Measurements from ENCODE around the gene F10.
"Not testable (repeated sequence)": the region's sequence is repeated elsewhere in the genome, so short reads cannot be mapped to it uniquely, and the experiment has no call there.

The F10 gene

GRCh38 chr13:113102727-113103126 is 19.9 kb upstream of the F10 start:
- DNase-seq: no peak

GRCh38 chr13:113103646-113104045 is 19.0 kb upstream of the F10 start:
- no peak for DNase-seq

- no peak for DNase-seq
Observed at GRCh38 chr13:113105032-113105920, 17.3 kb upstream of the F10 start, which contains the start of gene F7. Gene F7 (plus strand): TSS chr13:113105791. CDS start chr13:113105842, 51 bp downstream.

- DNase-seq: no peak
Observed at GRCh38 chr13:113105921-113106452, 16.6 kb upstream of the F10 start.

- DNase-seq: no peak
Observed at GRCh38 chr13:113106711-113107351, 15.8 kb upstream of the F10 start.

- not testable (repeated sequence) for DNase-seq
Observed at GRCh38 chr13:113108521-113108920, 14.1 kb upstream of the F10 start.

- no peak for DNase-seq
Observed at GRCh38 chr13:113109151-113110047, 13.2 kb upstream of the F10 start.

GRCh38 chr13:113110048-113110851 is 12.3 kb upstream of the F10 start:
- DNase-seq: no peak

- no peak for DNase-seq
Observed at GRCh38 chr13:113110852-113111315, 11.7 kb upstream of the F10 start.

- DNase-seq: not testable (repeated sequence)
Observed at GRCh38 chr13:113111821-113112220, 10.8 kb upstream of the F10 start.

GRCh38 chr13:113112475-113112874 is 10.1 kb upstream of the F10 start:
- DNase-seq: not testable (repeated sequence)

- DNase-seq: no peak
Observed at GRCh38 chr13:113112893-113113845, 9.4 kb upstream of the F10 start.

- DNase-seq: no peak
Observed at GRCh38 chr13:113113846-113114271, 8.7 kb upstream of the F10 start.

- no peak for DNase-seq
Observed at GRCh38 chr13:113114511-113115362, 7.9 kb upstream of the F10 start.

- DNase-seq: no peak
Observed at GRCh38 chr13:113115363-113116205, 7.0 kb upstream of the F10 start.

- DNase-seq: no peak
Observed at GRCh38 chr13:113116206-113116800, 6.3 kb upstream of the F10 start.

GRCh38 chr13:113116871-113117271 is 5.7 kb upstream of the F10 start:
- no peak for DNase-seq

GRCh38 chr13:113117335-113117872 is 5.2 kb upstream of the F10 start:
- DNase-seq: no peak
